CD8-positive, alpha-beta memory T cell (primary cell): ENCODE results near the gene SLC27A1. TPM values are rescaled to one million over a fixed set of nuclear protein-coding genes. Genes with fewer than 3 reads are reported as not detected.

ENCODE experiments used
- CTCF ChIA-PET: fragments of 350-600 bp; sonication (Branson Sonifier 250); formaldehyde crosslinking; loops from one replicate; lab custom pipeline; 2021; ENCODE audit warnings: antibody characterized with exemption; lab: Charles Lee
- POLR2A ChIA-PET: fragments of 350-600 bp; sonication (Branson Sonifier 250); formaldehyde crosslinking; loops from one replicate; lab custom pipeline; 2021; ENCODE audit warnings: antibody characterized with exemption; lab: Charles Lee
- DNase-seq, 5 donors: peaks; one replicate each; pipeline versions ENCODE4 v3.0.0 to v3.0.0-alpha.2; 2020 to 2022; ENCODE audit warnings: mixed read lengths in 1 of 5
- H3K27ac ChIP-seq: one replicate; pipeline ENCODE4 v1.7.0; 2013; ENCODE audit warnings: low read depth, mild to moderate bottlenecking, low read length, moderate library complexity
- H3K27me3 ChIP-seq: 2 replicates; pipeline ENCODE4 v1.7.0; 2013; ENCODE audit warnings: low read length, mild to moderate bottlenecking; ENCODE audit not compliant: insufficient read depth, poor library complexity, severe bottlenecking
- H3K36me3 ChIP-seq: 2 replicates; pipeline ENCODE4 v1.7.0; 2013; ENCODE audit warnings: mild to moderate bottlenecking, low read length, moderate library complexity; ENCODE audit not compliant: insufficient read depth
- H3K4me1 ChIP-seq: 2 replicates; pipeline ENCODE4 v1.7.0; 2013; ENCODE audit warnings: mild to moderate bottlenecking, low read length, moderate library complexity; ENCODE audit not compliant: insufficient read depth
- H3K4me3 ChIP-seq: 2 replicates; pipeline ENCODE4 v1.7.0; 2013; ENCODE audit warnings: mild to moderate bottlenecking, low read length
- H3K9me3 ChIP-seq: 2 replicates; pipeline ENCODE4 v1.7.0; 2013; ENCODE audit warnings: mild to moderate bottlenecking, low read length
- H3K27ac Mint-ChIP-seq, 8 donors: one replicate each; pipeline ENCODE4 v1.8.0; 2020 to 2021; ENCODE audit warnings: mixed read lengths in 8 of 8, mild to moderate bottlenecking in 6 of 8, inconsistent platforms in 3 of 8, moderate library complexity in 3 of 8
- H3K27me3 Mint-ChIP-seq, 2 donors: one replicate each; pipeline ENCODE4 v1.8.0; 2020 to 2021; ENCODE audit warnings: mixed read lengths in 2 of 2, mild to moderate bottlenecking in 1 of 2, moderate library complexity in 1 of 2
- H3K36me3 Mint-ChIP-seq, 3 donors: one replicate each; pipeline ENCODE4 v1.8.0; 2020 to 2021; ENCODE audit warnings: mixed read lengths in 3 of 3, inconsistent platforms in 1 of 3, mild to moderate bottlenecking in 1 of 3
- H3K4me1 Mint-ChIP-seq, 3 donors: one replicate each; pipeline ENCODE4 v1.8.0; 2020 to 2021; ENCODE audit warnings: mixed read lengths in 3 of 3, inconsistent platforms in 1 of 3, mild to moderate bottlenecking in 1 of 3
- H3K4me3 Mint-ChIP-seq, 7 donors: one replicate each; pipeline ENCODE4 v1.8.0; 2020 to 2021; ENCODE audit warnings: mixed read lengths in 7 of 7, mild to moderate bottlenecking in 6 of 7, moderate library complexity in 4 of 7, inconsistent platforms in 2 of 7
- H3K9me3 Mint-ChIP-seq, 5 donors: one replicate each; pipeline ENCODE4 v1.8.0; 2020 to 2022; ENCODE audit warnings: mixed read lengths in 5 of 5, mild to moderate bottlenecking in 3 of 5, moderate library complexity in 2 of 5, inconsistent platforms in 1 of 5
- polyA plus RNA-seq: library from polyadenylated mRNA; unstranded; fragments of 300-500 nt; fragmentation: Illumina TruSeq; gene quantifications from one replicate; pipeline ENCODE4 v1.2.3, GENCODE V29; 2021
- total RNA-seq, 2 experiments: library from RNA; stranded (reverse); gene quantifications; one replicate each; pipeline ENCODE4 v1.2.3, GENCODE V29; 2021

Gene SLC27A1
- total and polyA plus RNA-seq, 3 experiments from 2014 or later, result 2.0 to 6.6 (median 3.7) TPM

DNA sequence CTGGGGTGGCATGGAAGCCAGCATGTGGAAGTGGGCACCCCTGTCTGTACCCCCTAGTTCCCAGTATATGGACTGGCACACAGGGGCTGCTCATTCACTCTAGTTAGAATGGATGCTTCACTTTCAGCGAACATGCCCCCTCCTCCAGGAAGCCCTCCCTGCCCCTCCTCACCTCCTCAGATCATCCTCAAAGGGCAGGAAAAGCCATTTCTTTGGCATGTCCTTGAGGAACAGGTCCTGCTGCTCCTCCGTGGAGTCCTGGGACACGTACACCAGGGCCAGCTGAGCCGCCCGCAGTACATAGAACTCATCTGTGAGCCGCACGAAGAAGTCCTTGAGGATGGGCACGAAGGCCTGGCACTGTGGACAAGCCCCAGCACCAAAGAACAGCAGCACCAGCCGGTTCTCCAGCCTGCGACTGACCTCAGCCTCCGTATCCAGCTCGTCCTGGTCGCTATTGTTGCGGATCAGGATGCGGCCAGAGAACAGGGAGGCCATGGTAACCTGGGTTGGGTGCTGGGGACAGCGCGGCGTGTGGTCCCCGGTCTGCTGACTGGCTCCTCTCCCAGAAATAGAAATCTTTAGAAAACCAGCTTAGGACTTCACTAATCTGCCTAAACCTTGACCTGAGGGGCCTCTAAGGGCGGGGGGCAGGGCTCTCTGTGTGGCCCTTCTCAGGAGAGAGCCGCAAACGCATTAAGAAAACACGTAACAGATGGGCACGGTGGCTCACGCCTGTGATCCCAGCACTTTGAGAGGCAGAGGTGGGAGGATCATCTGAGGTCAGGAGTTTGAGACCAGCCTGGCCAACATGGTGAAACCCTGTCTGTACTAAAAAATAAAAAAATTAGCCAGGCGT lies 9.7 kb upstream of the SLC27A1 start, which contains the start of gene NXNL1:
TSS of gene NXNL1 (minus strand) at position 555 of the 859 bp plus-strand sequence. CDS start at position 498, 57 bp downstream.
- Histone ChIP-seq H3K4me1 (no peaks in the 10 kb centered on the region), H3K9me3 (no peaks in the 10 kb centered on the region), H3K27ac (no peak within 1 kb of the TSS), H3K36me3 (no peaks in the 10 kb centered on the region), H3K27me3 (peaks cover 10% of the 10 kb centered on the region), H3K4me3 (no peak within 1 kb of the TSS)
- DNase-seq, result no peak
- ChIA-PET POLR2A (no interaction called here), CTCF (interaction anchor here (0.8 to 1.1 kb wide), 3 partner anchors 8 to 115 kb away, joined by 3 read pairs; no protein-coding TSS in a partner anchor)
- H3K4me1 Mint-ChIP-seq, result no peaks in the 10 kb centered on the region
- H3K27me3 Mint-ChIP-seq, result peaks cover 28 to 41% of the 10 kb centered on the region in 2 donors
- H3K9me3 Mint-ChIP-seq, result no peaks in the 10 kb centered on the region
- H3K27ac Mint-ChIP-seq, result no peak within 1 kb of the TSS
- no peaks in the 10 kb centered on the region for H3K36me3 Mint-ChIP-seq
- H3K4me3 Mint-ChIP-seq, result no peak within 1 kb of the TSS

- H3K9me3 ChIP-seq, result no peaks in the 10 kb centered on the region
- ChIA-PET CTCF (interaction anchor here (0.6 to 2.8 kb wide), 10 partner anchors 12 to 341 kb away, joined by 3 to 9 read pairs (median 4); no protein-coding TSS in a partner anchor), POLR2A (interaction anchor here (0.6 kb wide), 2 partner anchors 346 to 1391 kb away, joined by 4 to 5 read pairs; no protein-coding TSS in a partner anchor)
- no peaks in the 10 kb centered on the region for H3K36me3 ChIP-seq
- peaks cover 0 to 3% (median 0%) of the 10 kb centered on the region in 3 donors for H3K36me3 Mint-ChIP-seq
- no peaks in the 10 kb centered on the region for H3K9me3 Mint-ChIP-seq
- H3K4me1 ChIP-seq, result peaks cover 22% of the 10 kb centered on the region
- peaks cover 0 to 2% of the 10 kb centered on the region in 2 donors for H3K27me3 Mint-ChIP-seq
- peaks cover 19 to 23% (median 21%) of the 10 kb centered on the region in 3 donors for H3K4me1 Mint-ChIP-seq
- no peaks in the 10 kb centered on the region for H3K27me3 ChIP-seq
- no peak overlapping the region for H3K27ac ChIP-seq
- H3K27ac Mint-ChIP-seq, result peak overlapping the region in 1 of 8 donors; percentile 32
- peak overlapping the region in 1 of 7 donors; percentile 9 for H3K4me3 Mint-ChIP-seq
- DNase-seq, result no peak
- H3K4me3 ChIP-seq, result no peak overlapping the region
These were observed 3.9 kb upstream of the SLC27A1 start for GRCh38 chr19:17466487-17466850.

DNA sequence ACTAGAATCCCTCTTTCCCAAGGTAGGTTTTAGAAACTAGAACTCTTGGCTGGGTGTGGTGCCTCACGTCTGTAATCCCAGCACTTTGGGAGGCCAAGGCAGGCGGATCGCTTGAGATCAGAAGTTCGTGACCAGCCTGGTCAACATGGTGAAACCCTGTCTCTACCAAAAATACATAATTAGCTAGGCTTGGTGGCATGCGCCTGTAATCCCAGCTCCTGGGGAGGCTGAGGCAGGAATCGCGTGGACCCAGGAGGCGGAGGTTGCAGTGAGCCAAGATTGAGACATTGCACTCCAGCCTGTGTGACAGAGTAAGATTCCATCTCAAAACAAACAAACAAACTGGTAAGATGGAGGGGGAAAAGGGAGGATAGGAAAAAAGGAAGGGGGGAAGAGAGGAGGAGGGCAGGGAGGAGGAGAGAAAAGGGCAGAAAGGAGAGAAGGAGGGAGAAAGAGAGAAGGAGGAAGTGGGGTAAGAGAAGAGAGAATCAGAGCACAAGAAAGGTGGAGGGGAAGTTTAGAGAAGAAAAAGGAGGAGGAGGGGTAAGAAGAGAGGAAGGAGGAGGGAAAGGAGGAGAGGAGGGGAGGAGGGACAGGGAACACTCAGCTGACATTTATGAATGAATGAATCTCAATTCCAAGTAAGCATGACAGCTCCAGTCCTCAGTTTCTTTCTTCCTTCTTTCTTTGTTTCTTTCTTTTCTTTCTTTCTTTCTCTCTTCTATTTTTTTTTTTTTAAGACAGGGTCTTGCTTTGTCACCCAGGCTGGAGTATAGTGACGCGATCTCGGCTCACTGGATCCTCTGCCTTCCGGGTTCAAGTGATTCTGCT lies 2.6 kb upstream of the SLC27A1 start:
- H3K27ac Mint-ChIP-seq, result peak overlapping the region in 6 of 8 donors; percentile 13 to 94 (median 50)
- Histone ChIP-seq H3K27me3 (no peaks in the 10 kb centered on the region), H3K4me1 (peaks cover 23% of the 10 kb centered on the region), H3K9me3 (no peaks in the 10 kb centered on the region), H3K36me3 (no peaks in the 10 kb centered on the region), H3K27ac (no peak overlapping the region), H3K4me3 (no peak overlapping the region)
- H3K9me3 Mint-ChIP-seq, result no peaks in the 10 kb centered on the region
- H3K36me3 Mint-ChIP-seq, result peaks cover 0 to 3% (median 0%) of the 10 kb centered on the region in 3 donors
- peaks cover 21 to 28% (median 24%) of the 10 kb centered on the region in 3 donors for H3K4me1 Mint-ChIP-seq
- CTCF ChIA-PET, result interaction anchor here (1.2 to 2.8 kb wide), 3 partner anchors 9 to 28 kb away, joined by 3 to 9 read pairs (median 3); no protein-coding TSS in a partner anchor
- peak overlapping the region in 2 of 7 donors; percentile 15 to 40 for H3K4me3 Mint-ChIP-seq
- peaks cover 0 to 2% of the 10 kb centered on the region in 2 donors for H3K27me3 Mint-ChIP-seq
- POLR2A ChIA-PET, result interaction anchor here (0.6 to 1.1 kb wide), 2 partner anchors 44 to 162 kb away, joined by 3 to 4 read pairs; partner anchors contain the start of gene MRPL34
- DNase-seq, result no peak

DNA sequence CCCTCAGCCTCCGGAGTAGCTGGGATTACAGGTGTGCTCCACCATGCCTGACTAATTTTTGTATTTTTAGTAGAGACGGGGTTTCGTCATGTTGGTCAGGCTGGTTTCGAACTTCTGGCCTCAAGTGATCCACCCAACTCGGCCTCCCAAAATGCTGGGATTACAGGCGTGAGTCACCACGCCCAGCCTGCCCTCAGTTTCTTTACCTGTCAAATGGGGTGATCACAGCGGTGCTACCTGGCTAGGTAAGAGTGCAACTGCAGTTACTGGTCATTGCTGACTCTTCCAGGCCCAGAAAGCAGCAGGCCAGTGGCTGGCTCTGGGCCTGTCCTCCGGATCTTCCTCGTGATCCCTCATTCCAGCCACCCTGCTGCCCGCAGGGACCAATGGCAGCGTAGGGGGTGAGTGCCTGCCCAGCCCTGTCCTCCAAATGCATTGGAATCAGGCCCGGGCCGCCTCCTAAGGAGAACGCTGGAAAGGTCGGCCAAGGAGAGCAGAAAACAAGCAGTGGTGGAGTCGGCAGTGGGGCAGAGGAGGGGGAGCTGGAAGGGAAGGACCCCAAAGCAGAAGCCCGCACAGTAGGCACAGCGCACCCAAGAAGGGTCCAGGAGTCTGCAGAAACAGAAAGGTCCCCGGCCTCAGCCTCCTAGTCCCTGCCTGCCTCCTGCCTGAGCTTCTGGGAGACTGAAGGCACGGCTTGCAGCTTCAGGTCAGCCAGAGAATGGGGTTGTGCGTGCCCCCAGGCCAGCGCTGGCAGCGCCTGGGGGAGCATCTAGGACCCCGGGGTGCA lies 1.8 kb upstream of the SLC27A1 start:
- Mint-ChIP-seq H3K27me3 (peaks cover 0 to under 1% of the 10 kb centered on the region in 2 donors), H3K4me3 (peak overlapping the region; percentile 89 to 98 (median 94)), H3K4me1 (peaks cover 21 to 32% (median 24%) of the 10 kb centered on the region in 3 donors), H3K27ac (peak overlapping the region in 6 of 8 donors; percentile 77 to 96 (median 90)), H3K36me3 (peaks cover 0 to 3% (median 0%) of the 10 kb centered on the region in 3 donors), H3K9me3 (no peaks in the 10 kb centered on the region)
- H3K36me3 ChIP-seq, result no peaks in the 10 kb centered on the region
- H3K27ac ChIP-seq, result peak overlapping the region; percentile 54
- no peaks in the 10 kb centered on the region for H3K9me3 ChIP-seq
- no peak for DNase-seq
- H3K27me3 ChIP-seq, result no peaks in the 10 kb centered on the region
- H3K4me3 ChIP-seq, result no peak overlapping the region
- H3K4me1 ChIP-seq, result peaks cover 23% of the 10 kb centered on the region
- POLR2A ChIA-PET, result no interaction called here
- CTCF ChIA-PET, result interaction anchor here (1.0 to 1.3 kb wide), 2 partner anchors 10 to 27 kb away, joined by 3 to 4 read pairs; no protein-coding TSS in a partner anchor

DNA sequence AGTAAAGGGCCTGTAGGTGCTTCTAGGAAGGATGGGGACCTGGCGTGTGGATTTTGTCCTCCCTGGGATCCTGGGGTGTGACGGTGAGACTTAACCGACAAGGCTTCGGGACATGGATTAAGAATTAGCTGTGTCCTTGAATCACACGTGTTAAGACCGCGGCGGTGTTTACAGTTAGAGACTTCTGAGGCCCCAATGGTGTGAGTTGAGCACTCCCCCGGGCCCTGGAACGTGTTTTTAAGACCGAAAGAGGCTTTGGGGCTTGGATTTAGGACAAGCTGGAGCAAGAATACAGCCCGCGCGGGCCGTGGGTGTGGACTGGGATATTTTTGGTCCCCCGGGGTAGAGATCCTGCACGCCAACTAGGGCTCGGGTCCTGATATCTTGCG lies 1.2 kb upstream of the SLC27A1 start:
- H3K4me1 Mint-ChIP-seq, result peaks cover 21 to 32% (median 24%) of the 10 kb centered on the region in 3 donors
- peaks cover 0 to 3% (median 0%) of the 10 kb centered on the region in 3 donors for H3K36me3 Mint-ChIP-seq
- H3K27me3 Mint-ChIP-seq, result no peaks in the 10 kb centered on the region
- DNase-seq, result no peak
- ChIA-PET POLR2A (no interaction called here), CTCF (interaction anchor here (1.0 to 1.3 kb wide), 2 partner anchors 11 to 27 kb away, joined by 3 to 4 read pairs; no protein-coding TSS in a partner anchor)
- Histone ChIP-seq H3K4me1 (peaks cover 23% of the 10 kb centered on the region), H3K27me3 (no peaks in the 10 kb centered on the region), H3K36me3 (no peaks in the 10 kb centered on the region), H3K9me3 (no peaks in the 10 kb centered on the region), H3K27ac (peak overlapping the region; percentile 54), H3K4me3 (peak overlapping the region; percentile 60)
- H3K4me3 Mint-ChIP-seq, result peak overlapping the region; percentile 89 to 98 (median 94)
- H3K27ac Mint-ChIP-seq, result peak overlapping the region; percentile 85 to 99 (median 92)
- H3K9me3 Mint-ChIP-seq, result no peaks in the 10 kb centered on the region

DNA sequence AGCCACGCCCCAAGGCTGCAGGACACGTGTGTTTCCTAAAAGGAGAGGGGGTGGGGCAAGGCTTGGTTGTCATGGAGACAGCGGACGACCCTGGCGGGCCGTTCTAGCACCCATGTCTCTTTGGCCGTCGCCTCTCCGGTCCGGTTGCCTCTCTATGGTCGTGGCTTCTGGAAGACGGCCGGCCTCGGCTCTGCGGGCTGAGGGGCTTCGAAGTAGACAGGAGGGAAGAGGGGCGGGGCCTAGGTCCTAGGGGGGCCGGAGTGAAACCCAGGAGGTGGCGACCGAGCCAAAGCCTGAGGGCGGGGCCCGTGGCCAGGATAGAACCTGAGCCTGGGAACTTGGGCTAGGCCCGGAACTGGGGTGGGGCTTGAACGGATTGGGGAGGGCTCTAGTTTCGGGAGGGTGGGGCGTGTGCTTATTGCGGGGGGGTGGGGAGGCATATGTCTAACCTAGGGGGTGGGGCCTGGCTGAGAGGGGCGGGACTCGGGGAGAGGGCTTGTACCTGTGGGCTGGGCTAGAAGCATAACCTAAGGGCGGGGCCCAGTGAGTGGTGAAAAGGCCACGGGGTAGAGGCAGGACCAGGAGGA lies 750 bp upstream of the SLC27A1 start:
- H3K27ac Mint-ChIP-seq, result peak overlapping the region; percentile 85 to 99 (median 92)
- H3K27me3 Mint-ChIP-seq, result no peaks in the 10 kb centered on the region
- peak overlapping the region; percentile 89 to 98 (median 94) for H3K4me3 Mint-ChIP-seq
- peak overlapping the region; percentile 58 for H3K27ac ChIP-seq
- no peaks in the 10 kb centered on the region for H3K36me3 ChIP-seq
- peaks cover 0 to 3% (median 0%) of the 10 kb centered on the region in 3 donors for H3K36me3 Mint-ChIP-seq
- H3K4me3 ChIP-seq, result peak overlapping the region; percentile 97
- H3K4me1 ChIP-seq, result peaks cover 23% of the 10 kb centered on the region
- no peaks in the 10 kb centered on the region for H3K27me3 ChIP-seq
- peaks cover 21 to 32% (median 24%) of the 10 kb centered on the region in 3 donors for H3K4me1 Mint-ChIP-seq
- H3K9me3 Mint-ChIP-seq, result no peaks in the 10 kb centered on the region
- peak; percentile 85 to 97 (median 91) for DNase-seq
- POLR2A ChIA-PET, result no interaction called here
- CTCF ChIA-PET, result interaction anchor here (1.0 to 1.3 kb wide), 2 partner anchors 11 to 26 kb away, joined by 3 to 4 read pairs; no protein-coding TSS in a partner anchor
- no peaks in the 10 kb centered on the region for H3K9me3 ChIP-seq
